ENCODE results near the gene KIRREL2. TPM values are rescaled to one million over a fixed set of nuclear protein-coding genes. Genes with fewer than 3 reads are reported as not detected.

Gene KIRREL2
- total and polyA plus RNA-seq, 8 donors: 28.5 to 89.0 (median 47.6) TPM

DNA sequence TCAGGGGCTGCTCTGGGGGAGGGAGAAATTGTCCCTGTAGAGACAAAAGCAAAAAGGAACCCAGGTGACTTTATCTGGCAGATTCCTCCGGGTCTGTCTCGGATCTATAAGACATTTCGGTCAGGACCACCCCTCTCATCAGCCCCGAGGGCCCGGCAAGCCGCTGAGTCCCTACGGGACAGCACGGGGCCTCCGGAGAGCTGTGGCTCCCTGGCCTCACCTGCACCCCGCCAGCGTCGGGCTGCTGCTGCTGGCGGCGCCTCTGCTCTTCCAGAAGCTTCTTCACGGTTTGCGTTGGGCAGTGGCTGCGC lies 41.7 kb downstream of the KIRREL2 start:
- TF ChIP-seq, protein P1, sequence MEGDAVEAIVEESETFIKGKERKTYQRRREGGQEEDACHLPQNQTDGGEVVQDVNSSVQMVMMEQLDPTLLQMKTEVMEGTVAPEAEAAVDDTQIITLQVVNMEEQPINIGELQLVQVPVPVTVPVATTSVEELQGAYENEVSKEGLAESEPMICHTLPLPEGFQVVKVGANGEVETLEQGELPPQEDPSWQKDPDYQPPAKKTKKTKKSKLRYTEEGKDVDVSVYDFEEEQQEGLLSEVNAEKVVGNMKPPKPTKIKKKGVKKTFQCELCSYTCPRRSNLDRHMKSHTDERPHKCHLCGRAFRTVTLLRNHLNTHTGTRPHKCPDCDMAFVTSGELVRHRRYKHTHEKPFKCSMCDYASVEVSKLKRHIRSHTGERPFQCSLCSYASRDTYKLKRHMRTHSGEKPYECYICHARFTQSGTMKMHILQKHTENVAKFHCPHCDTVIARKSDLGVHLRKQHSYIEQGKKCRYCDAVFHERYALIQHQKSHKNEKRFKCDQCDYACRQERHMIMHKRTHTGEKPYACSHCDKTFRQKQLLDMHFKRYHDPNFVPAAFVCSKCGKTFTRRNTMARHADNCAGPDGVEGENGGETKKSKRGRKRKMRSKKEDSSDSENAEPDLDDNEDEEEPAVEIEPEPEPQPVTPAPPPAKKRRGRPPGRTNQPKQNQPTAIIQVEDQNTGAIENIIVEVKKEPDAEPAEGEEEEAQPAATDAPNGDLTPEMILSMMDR (IDR thresholded peaks at IDR 0.05): no peak
- no peak for FAIRE-seq
- H3K27ac ChIP-seq: peak overlapping the region in 3 of 4 donors; percentile 65 to 86 (median 79)
- H3K4me1 ChIP-seq: peaks cover 0 to 2% (median 0%) of the 10 kb centered on the region in 3 donors
- H3K4me3 ChIP-seq: peak overlapping the region; percentile 56 to 75 (median 60)
- ATAC-seq: peak; percentile 1 to 40 (median 17)
- H3K27me3 ChIP-seq: no peaks in the 10 kb centered on the region
- no peak for DNase-seq
- intact Hi-C loops (cut with DNase I): no loop called here
- H3K9me3 ChIP-seq: no peaks in the 10 kb centered on the region
- H3K36me3 ChIP-seq: peaks cover 0 to 14% (median 0%) of the 10 kb centered on the region in 3 donors
- WGBS, 2 donors: 7 to 10% methylated on average over 16 to 17 of the region's 17 CpGs

DNA sequence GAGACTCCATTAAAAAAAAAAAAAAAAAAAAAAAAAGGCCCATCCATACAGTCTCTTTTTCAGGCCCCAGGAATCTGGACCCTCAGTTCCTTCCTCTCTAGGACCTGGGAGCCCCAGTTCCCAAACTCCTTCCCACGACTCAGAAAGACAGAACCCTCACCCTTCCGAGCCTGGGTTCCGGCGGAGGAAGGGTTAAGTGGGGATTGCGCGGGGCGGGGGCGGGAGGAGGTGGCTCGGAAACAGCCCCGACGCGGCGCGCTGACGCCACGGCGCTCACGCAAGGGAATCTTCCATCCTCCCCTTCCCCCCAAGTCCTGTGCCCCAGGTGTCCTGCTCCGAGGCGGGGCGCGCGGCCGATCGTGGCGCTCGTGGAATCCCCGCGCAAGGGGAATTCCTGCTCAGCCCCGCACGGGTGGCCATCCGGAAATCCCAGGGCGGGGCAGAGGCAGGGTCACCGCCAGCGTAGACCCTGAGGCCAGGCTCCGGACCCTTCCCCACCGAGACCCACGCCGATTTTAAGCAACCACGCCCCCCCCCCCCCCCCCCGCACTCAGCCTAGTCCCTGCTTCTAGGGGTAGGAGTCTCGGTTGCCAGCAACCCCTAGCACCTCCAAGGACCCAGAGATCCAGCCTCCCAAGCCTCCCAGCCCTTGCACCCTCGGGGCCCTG lies 43.0 kb downstream of the KIRREL2 start:
- Histone ChIP-seq H3K4me1 (peaks cover 0 to 2% (median 0%) of the 10 kb centered on the region in 3 donors), H3K36me3 (peaks cover 0 to 9% (median 0%) of the 10 kb centered on the region in 3 donors), H3K27me3 (no peaks in the 10 kb centered on the region), H3K27ac (peak overlapping the region; percentile 53 to 86 (median 72)), H3K9me3 (no peaks in the 10 kb centered on the region), H3K4me3 (peak overlapping the region; percentile 56 to 75 (median 60))
- FAIRE-seq: no peak
- intact Hi-C loops (cut with DNase I): no loop called here
- 0% methylated on average over 34 to 41 of the region's 43 CpGs for WGBS, 2 donors
- TF ChIP-seq, protein P1 (IDR thresholded peaks at IDR 0.05): no peak
- peak; percentile 78 to 90 (median 82) for DNase-seq
- peak; percentile 84 to 94 (median 91) for ATAC-seq

DNA sequence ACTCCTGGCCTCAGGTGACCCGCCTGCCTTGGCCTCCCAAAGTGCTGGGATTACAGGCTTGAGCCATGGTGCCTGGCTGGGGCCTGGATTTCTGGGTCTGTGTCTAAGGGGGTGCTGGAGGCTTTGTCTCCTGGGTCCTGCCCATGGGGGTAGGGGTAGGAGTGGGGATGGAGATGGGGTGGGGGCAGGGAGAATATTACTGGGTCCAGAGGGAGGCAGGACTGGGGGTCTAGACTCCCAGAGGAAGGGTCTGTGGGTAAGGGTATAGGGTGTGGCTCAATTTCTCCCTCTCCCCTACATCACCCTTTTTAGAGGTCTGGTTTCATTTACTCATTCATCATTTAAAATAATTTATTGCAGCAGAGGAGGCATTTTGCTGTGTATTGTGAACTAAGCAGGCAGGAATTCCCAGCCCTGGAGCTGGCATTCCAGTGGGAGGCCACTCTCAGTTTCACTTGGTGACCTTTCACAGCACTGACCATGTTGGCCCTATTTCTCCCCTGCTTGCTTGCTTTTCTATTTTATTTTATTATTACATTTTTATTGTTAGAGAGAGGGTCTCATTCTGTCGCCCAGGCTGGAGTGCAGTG lies 44.4 kb downstream of the KIRREL2 start:
- ATAC-seq (no peak), DNase-seq (peak in 1 of 6 donors; percentile 31), FAIRE-seq (no peak)
- Histone ChIP-seq H3K9me3 (no peaks in the 10 kb centered on the region), H3K4me1 (peaks cover 0 to 3% (median 0%) of the 10 kb centered on the region in 3 donors), H3K4me3 (peak overlapping the region in 1 of 4 donors; percentile 75), H3K36me3 (peaks cover 0 to 1% (median 0%) of the 10 kb centered on the region in 3 donors), H3K27ac (peak overlapping the region in 2 of 4 donors; percentile 79 to 86), H3K27me3 (no peaks in the 10 kb centered on the region)
- TF ChIP-seq, protein P1 (IDR thresholded peaks at IDR 0.05): no peak
- WGBS, 2 donors: 65% methylated on average over 2 of the region's 2 CpGs
- intact Hi-C loops (cut with DNase I): no loop called here

- 67 to 70% methylated on average over 6 of the region's 6 CpGs for WGBS, 2 donors
- Histone ChIP-seq H3K4me1 (peaks cover 0 to 8% (median 0%) of the 10 kb centered on the region in 3 donors), H3K36me3 (no peaks in the 10 kb centered on the region), H3K27me3 (no peaks in the 10 kb centered on the region), H3K4me3 (peak within 1 kb of the TSS in 1 of 4 donors; percentile 31), H3K27ac (peak within 1 kb of the TSS in 2 of 4 donors; percentile 79 to 86), H3K9me3 (no peaks in the 10 kb centered on the region)
- ATAC-seq: no peak
- intact Hi-C loops (cut with DNase I): no loop called here
- no peak for FAIRE-seq
- TF ChIP-seq, protein P1 (IDR thresholded peaks at IDR 0.05): no peak
- DNase-seq: peak in 1 of 6 donors; percentile 21
Measured at GRCh38 chr19:35901854-35902661, 45.3 kb downstream of the KIRREL2 start, which contains the start of gene HCST. TSS of gene HCST (plus strand) at chr19:35902529. CDS start at chr19:35902594, 65 bp downstream.

Data from pancreas (tissue), 10 donors.